Measurements from ENCODE around the gene KRTAP6-1.

- TF ChIP-seq, protein P1, sequence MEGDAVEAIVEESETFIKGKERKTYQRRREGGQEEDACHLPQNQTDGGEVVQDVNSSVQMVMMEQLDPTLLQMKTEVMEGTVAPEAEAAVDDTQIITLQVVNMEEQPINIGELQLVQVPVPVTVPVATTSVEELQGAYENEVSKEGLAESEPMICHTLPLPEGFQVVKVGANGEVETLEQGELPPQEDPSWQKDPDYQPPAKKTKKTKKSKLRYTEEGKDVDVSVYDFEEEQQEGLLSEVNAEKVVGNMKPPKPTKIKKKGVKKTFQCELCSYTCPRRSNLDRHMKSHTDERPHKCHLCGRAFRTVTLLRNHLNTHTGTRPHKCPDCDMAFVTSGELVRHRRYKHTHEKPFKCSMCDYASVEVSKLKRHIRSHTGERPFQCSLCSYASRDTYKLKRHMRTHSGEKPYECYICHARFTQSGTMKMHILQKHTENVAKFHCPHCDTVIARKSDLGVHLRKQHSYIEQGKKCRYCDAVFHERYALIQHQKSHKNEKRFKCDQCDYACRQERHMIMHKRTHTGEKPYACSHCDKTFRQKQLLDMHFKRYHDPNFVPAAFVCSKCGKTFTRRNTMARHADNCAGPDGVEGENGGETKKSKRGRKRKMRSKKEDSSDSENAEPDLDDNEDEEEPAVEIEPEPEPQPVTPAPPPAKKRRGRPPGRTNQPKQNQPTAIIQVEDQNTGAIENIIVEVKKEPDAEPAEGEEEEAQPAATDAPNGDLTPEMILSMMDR (IDR thresholded peaks at IDR 0.05), result no peak
- TF ChIP-seq POLR2A (IDR thresholded peaks at IDR 0.05), result no peak
These were observed 33.2 kb upstream of the KRTAP6-1 start for GRCh38 chr21:30646904-30647414.

Data from right lobe of liver (tissue), 4 donors.